B cell (primary cell): Measurements from ENCODE around the gene YIPF5. TPM values are rescaled to one million over a fixed set of nuclear protein-coding genes. Genes with fewer than 3 reads are reported as not detected.

Experiments used
- ATAC-seq: fragments of 200-7000 bp; cut with Tn5 transposase; one replicate; pipeline ENCODE4 v1.10.0; 2021; ENCODE audit warnings: low read depth, mild to moderate bottlenecking, moderate number of reproducible peaks, moderate library complexity
- CTCF ChIA-PET: fragments of 350-600 bp; sonication (Branson Sonifier 250); formaldehyde crosslinking; loops from one replicate; lab custom pipeline; 2021; ENCODE audit warnings: antibody characterized with exemption, inconsistent platforms; lab: Charles Lee
- POLR2A ChIA-PET: fragments of 350-600 bp; sonication (Branson Sonifier 250); formaldehyde crosslinking; loops from one replicate; lab custom pipeline; 2021; ENCODE audit warnings: antibody characterized with exemption; lab: Charles Lee
- DNase-seq: peaks from one replicate; pipeline ENCODE4 v3.0.0; 2013
- H2AFZ ChIP-seq: 2 replicates; pipeline ENCODE4 v1.6.1; 2012; ENCODE audit warnings: mild to moderate bottlenecking, low read depth, low read length; ENCODE audit not compliant: insufficient read depth, poor library complexity, severe bottlenecking
- H3K27ac ChIP-seq, 2 donors: 1 replicate in 1 of 2; 2 replicates in 1 of 2; pipeline ENCODE4 v1.5.1; 2012 to 2013; ENCODE audit warnings: low read length in 2 of 2, mild to moderate bottlenecking in 2 of 2, moderate library complexity in 1 of 2
- H3K27me3 ChIP-seq, 4 experiments: fragments of 200-600 bp in 1 of 4; sonication (generic) in 1 of 4; replicated peaks in 1 of 4; 1 replicate in 2 of 4; 2 replicates in 2 of 4; pipeline versions ENCODE4 v1.6.1 to v1.7.0; 2013 to 2016; ENCODE audit warnings: low read length in 3 of 4, mild to moderate bottlenecking in 2 of 4, mixed read lengths in 1 of 4, moderate library complexity in 1 of 4; ENCODE audit not compliant: insufficient read depth in 4 of 4, control insufficient read depth in 3 of 4; ENCODE audit errors: control extremely low read depth in 1 of 4
- H3K36me3 ChIP-seq, 2 experiments: replicated peaks in 1 of 2; 1 replicate in 1 of 2; 2 replicates in 1 of 2; pipeline versions ENCODE4 v1.6.1 to v1.7.1; 2013; ENCODE audit warnings: low read length in 1 of 2; ENCODE audit not compliant: insufficient read depth in 2 of 2, control insufficient read depth in 1 of 2; ENCODE audit errors: control extremely low read depth in 1 of 2, extremely low read depth in 1 of 2
- H3K4me1 ChIP-seq, 2 donors: fragments of 200-600 bp in 1 of 2; sonication (generic) in 1 of 2; 1 replicate in 1 of 2; 2 replicates in 1 of 2; pipeline versions ENCODE4 v1.5.1 to v1.6.1; 2013 to 2017; ENCODE audit warnings: low read length in 2 of 2; ENCODE audit not compliant: control insufficient read depth in 2 of 2, insufficient read depth in 2 of 2
- H3K4me2 ChIP-seq: replicated peaks from 2 replicates; pipeline ENCODE3; 2012; ENCODE audit warnings: mild to moderate bottlenecking, low read depth, low read length; ENCODE audit not compliant: poor library complexity, severe bottlenecking
- H3K4me3 ChIP-seq, 5 experiments: fragments of 200-600 bp in 1 of 5; sonication (generic) in 1 of 5; 1 replicate in 3 of 5; 2 replicates in 2 of 5; pipeline versions ENCODE4 v1.5.1 to v1.7.0; 2011 to 2016; ENCODE audit warnings: low read length in 4 of 5, mild to moderate bottlenecking in 4 of 5, low read depth in 2 of 5, control low read depth in 1 of 5, moderate library complexity in 1 of 5; ENCODE audit not compliant: insufficient read depth in 1 of 5; ENCODE audit errors: control extremely low read depth in 1 of 5, extremely low read depth in 1 of 5
- H3K79me2 ChIP-seq: fragments of 200-600 bp; sonication (generic); one replicate; pipeline ENCODE4 v1.6.0; 2016; ENCODE audit warnings: low read length; ENCODE audit not compliant: control insufficient read depth, insufficient read depth
- H3K9ac ChIP-seq: fragments of 200-600 bp; sonication (generic); 2 replicates; pipeline ENCODE4 v1.6.1; 2017; ENCODE audit warnings: mild to moderate bottlenecking, low read length, moderate library complexity
- H3K9me3 ChIP-seq, 3 donors: one replicate each; pipeline versions ENCODE4 v1.6.1 to v1.7.1; 2013; ENCODE audit warnings: low read length in 2 of 3; ENCODE audit not compliant: control insufficient read depth in 2 of 3, insufficient read depth in 1 of 3; ENCODE audit errors: control extremely low read depth in 1 of 3
- H4K20me1 ChIP-seq: 2 replicates; pipeline ENCODE4 v1.6.0; 2012; ENCODE audit warnings: mild to moderate bottlenecking, low read length; ENCODE audit not compliant: insufficient read depth, control insufficient read depth, poor library complexity, severe bottlenecking
- H3K27ac Mint-ChIP-seq: one replicate; pipeline ENCODE4 v1.8.0; 2021; ENCODE audit warnings: mixed read lengths
- H3K27me3 Mint-ChIP-seq: one replicate; pipeline ENCODE4 v1.8.0; 2021; ENCODE audit warnings: mixed read lengths
- H3K4me1 Mint-ChIP-seq: one replicate; pipeline ENCODE4 v1.8.0; 2021; ENCODE audit warnings: mixed read lengths
- H3K4me3 Mint-ChIP-seq: one replicate; pipeline ENCODE4 v1.8.0; 2021; ENCODE audit warnings: mixed read lengths
- H3K9me3 Mint-ChIP-seq: one replicate; pipeline ENCODE4 v1.8.0; 2022; ENCODE audit warnings: mixed read lengths; ENCODE audit not compliant: insufficient read depth
- CTCF ChIP-seq: fragments of 200-600 bp; IDR thresholded peaks from one replicate; pipeline ENCODE4 v1.8.0; 2022; ENCODE audit warnings: antibody characterized with exemption, mild to moderate bottlenecking
- EZH2 ChIP-seq: IDR thresholded peaks from 2 replicates; pipeline ENCODE4 v1.6.1; 2012; ENCODE audit warnings: borderline replicate concordance, low read depth, mild to moderate bottlenecking, moderate library complexity, low read length; ENCODE audit not compliant: insufficient read depth, poor library complexity, severe bottlenecking
- WGBS: methylation state at CpG from one replicate; pipeline ENCODE4 v1.1.5; 2013; ENCODE audit warnings: missing lambda C conversion rate; ENCODE audit not compliant: insufficient coverage; 5-methylcytosine and 5-hydroxymethylcytosine counted together
- intact Hi-C: fragments of 100-400 bp; cut with micrococcal nuclease; formaldehyde crosslinking; loops from one replicate; pipeline ENCODE4 v1.10.0; 2022
- polyA plus RNA-seq: library from polyadenylated mRNA; depleted of rRNA; stranded (reverse); fragments of >200 nt; gene quantifications from 2 replicates; pipeline ENCODE4 v1.2.3, GENCODE V29; 2012
- total RNA-seq, 2 donors: library from RNA; stranded (reverse); fragments of 120-200 nt in 1 of 2; gene quantifications; 1 replicate in 1 of 2; 2 replicates in 1 of 2; pipeline versions ENCODE4 v1.2.3 to v1.2.4, GENCODE V29; 2013 to 2022

YIPF5 gene
- total and polyA plus RNA-seq, 2 donors (not counting 1 experiment from before 2014, with no cell fraction given) = 7.2 to 24.0 TPM

- Histone ChIP-seq H3K36me3 (peaks cover 8 to 9% of the 10 kb centered on the region in 2 experiments), H3K9me3 (no peaks in the 10 kb centered on the region), H3K4me3 (no peak overlapping the region), H3K9ac (no peak overlapping the region), H2AFZ (no peak overlapping the region), H3K27me3 (no peaks in the 10 kb centered on the region), H3K79me2 (no peaks in the 10 kb centered on the region), H3K4me1 (no peaks in the 10 kb centered on the region), H3K4me2 (no peak overlapping the region), H3K27ac (no peak overlapping the region), H4K20me1 (no peaks in the 10 kb centered on the region)
- no peaks in the 10 kb centered on the region for H3K4me1 Mint-ChIP-seq
- TF ChIP-seq CTCF (no peak), EZH2 (no peak)
- ChIA-PET CTCF (no interaction called here), POLR2A (no interaction called here)
- no peak for ATAC-seq
- intact Hi-C loops = no loop called here
- 100% methylated on average over 1 of the region's 2 CpGs for WGBS
- no peak for DNase-seq
- no peaks in the 10 kb centered on the region for H3K9me3 Mint-ChIP-seq
- no peaks in the 10 kb centered on the region for H3K27me3 Mint-ChIP-seq
- no peak overlapping the region for H3K27ac Mint-ChIP-seq
- no peak overlapping the region for H3K4me3 Mint-ChIP-seq
Observed at GRCh38 chr5:144156767-144157171, 13.7 kb downstream of the YIPF5 start.

GRCh38 chr5:144151026-144151425 lies 19.4 kb downstream of the YIPF5 start:
- H3K36me3 ChIP-seq = no peaks in the 10 kb centered on the region
- no peaks in the 10 kb centered on the region for H3K27me3 ChIP-seq
- H3K9me3 Mint-ChIP-seq = no peaks in the 10 kb centered on the region
- H3K4me1 ChIP-seq = no peaks in the 10 kb centered on the region
- TF ChIP-seq EZH2 (no peak), CTCF (no peak)
- no peak for DNase-seq
- CTCF ChIA-PET = interaction anchor here (1.5 kb wide), 1 partner anchor 42 kb away, joined by 3 read pairs; no protein-coding TSS in a partner anchor
- H3K27ac ChIP-seq = no peak overlapping the region
- H2AFZ ChIP-seq = no peak overlapping the region
- no peaks in the 10 kb centered on the region for H3K4me1 Mint-ChIP-seq
- no peak overlapping the region for H3K4me3 ChIP-seq
- H3K27me3 Mint-ChIP-seq = peaks cover 4% of the 10 kb centered on the region
- POLR2A ChIA-PET = no interaction called here
- H3K27ac Mint-ChIP-seq = no peak overlapping the region
- intact Hi-C loops = no loop called here
- no peak for ATAC-seq
- no peaks in the 10 kb centered on the region for H3K79me2 ChIP-seq
- no peaks in the 10 kb centered on the region for H3K9me3 ChIP-seq
- no CpG with 5 or more reads among the region's 3 CpGs for WGBS
- H3K4me2 ChIP-seq = no peak overlapping the region
- H3K9ac ChIP-seq = no peak overlapping the region
- H4K20me1 ChIP-seq = no peaks in the 10 kb centered on the region
- no peak overlapping the region for H3K4me3 Mint-ChIP-seq
